ENCODE results near the gene SYAP1.

Gene SYAP1

DNA sequence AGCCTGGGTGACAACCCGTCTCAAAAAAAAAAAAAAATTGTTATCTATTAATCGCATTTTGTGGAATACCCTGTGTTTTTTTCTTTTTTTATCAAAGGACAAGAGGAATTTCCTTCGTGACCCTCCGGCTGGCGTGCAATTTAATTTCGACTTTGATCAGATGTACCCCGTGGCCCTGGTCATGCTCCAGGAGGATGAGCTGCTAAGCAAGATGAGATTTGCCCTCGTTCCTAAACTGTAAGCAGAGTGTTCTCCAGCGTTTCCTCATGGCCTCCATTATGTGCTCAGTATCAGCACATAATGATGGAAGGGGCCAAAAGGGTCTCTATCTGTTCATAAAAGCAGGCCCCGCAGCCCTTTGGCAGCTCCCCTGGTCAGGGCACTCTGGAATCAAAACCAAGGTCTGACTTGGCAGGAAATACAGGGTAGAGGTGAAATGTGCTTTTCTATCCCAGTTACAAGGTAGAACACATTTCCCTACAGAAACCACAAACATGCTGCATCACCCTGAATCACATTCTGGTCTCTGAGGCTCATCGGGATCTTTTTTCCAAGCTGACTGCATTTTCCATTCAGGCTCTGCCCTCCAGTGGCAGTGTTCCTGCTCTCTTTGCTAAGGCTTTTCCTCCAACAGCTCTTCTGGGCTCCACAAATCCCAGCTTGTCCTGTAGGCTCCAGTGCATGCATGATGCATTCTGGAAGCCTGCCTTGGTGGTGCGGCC lies 24.4 kb downstream of the SYAP1 start:
- Histone ChIP-seq H3K4me3 (replicated peaks; ENCODE audit: low read depth, low read length) (no peak overlapping the region), H3K27me3 (replicated peaks; ENCODE audit: control insufficient read depth, insufficient read depth, low read length) (no peaks in the 10 kb centered on the region), H3K36me3 (ENCODE audit: control insufficient read depth, insufficient read depth, low read length) (peaks cover 16% of the 10 kb centered on the region)
- TF ChIP-seq, protein P1, sequence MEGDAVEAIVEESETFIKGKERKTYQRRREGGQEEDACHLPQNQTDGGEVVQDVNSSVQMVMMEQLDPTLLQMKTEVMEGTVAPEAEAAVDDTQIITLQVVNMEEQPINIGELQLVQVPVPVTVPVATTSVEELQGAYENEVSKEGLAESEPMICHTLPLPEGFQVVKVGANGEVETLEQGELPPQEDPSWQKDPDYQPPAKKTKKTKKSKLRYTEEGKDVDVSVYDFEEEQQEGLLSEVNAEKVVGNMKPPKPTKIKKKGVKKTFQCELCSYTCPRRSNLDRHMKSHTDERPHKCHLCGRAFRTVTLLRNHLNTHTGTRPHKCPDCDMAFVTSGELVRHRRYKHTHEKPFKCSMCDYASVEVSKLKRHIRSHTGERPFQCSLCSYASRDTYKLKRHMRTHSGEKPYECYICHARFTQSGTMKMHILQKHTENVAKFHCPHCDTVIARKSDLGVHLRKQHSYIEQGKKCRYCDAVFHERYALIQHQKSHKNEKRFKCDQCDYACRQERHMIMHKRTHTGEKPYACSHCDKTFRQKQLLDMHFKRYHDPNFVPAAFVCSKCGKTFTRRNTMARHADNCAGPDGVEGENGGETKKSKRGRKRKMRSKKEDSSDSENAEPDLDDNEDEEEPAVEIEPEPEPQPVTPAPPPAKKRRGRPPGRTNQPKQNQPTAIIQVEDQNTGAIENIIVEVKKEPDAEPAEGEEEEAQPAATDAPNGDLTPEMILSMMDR (IDR thresholded peaks at IDR 0.05; ENCODE audit: insufficient read depth, low read length, poor library complexity, severe bottlenecking), result no peak
- DNase-seq (ENCODE audit: extremely low read depth, insufficient read length), result no peak

DNA sequence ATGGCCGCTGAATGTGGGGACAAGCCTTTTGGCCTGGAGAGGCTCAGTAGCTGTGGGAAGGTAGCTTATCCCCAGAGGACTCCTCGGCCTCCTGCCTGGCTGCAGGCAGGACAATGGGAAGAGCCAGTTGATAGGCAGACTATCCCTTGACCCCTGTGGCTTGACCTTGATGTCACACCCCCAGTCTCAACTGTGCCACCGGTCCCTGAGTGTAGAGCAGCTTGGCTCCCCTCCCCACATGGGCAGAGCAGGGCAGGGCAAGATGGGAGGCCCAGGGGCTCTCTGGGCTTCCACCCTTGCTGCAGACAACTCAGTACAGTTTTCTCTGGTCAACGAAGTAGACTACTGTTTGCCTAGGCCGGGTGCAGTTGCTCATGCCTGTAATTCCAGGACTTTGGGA lies 25.7 kb downstream of the SYAP1 start:
- H3K36me3 ChIP-seq (ENCODE audit: control insufficient read depth, insufficient read depth, low read length), result peaks cover 18% of the 10 kb centered on the region
- H3K27me3 ChIP-seq (replicated peaks; ENCODE audit: control insufficient read depth, insufficient read depth, low read length), result no peaks in the 10 kb centered on the region
- TF ChIP-seq, protein P1 (IDR thresholded peaks at IDR 0.05; ENCODE audit: insufficient read depth, low read length, poor library complexity, severe bottlenecking), result no peak
- no peak for DNase-seq (ENCODE audit: extremely low read depth, insufficient read length)
- H3K4me3 ChIP-seq (replicated peaks; ENCODE audit: low read depth, low read length), result no peak overlapping the region

DNA sequence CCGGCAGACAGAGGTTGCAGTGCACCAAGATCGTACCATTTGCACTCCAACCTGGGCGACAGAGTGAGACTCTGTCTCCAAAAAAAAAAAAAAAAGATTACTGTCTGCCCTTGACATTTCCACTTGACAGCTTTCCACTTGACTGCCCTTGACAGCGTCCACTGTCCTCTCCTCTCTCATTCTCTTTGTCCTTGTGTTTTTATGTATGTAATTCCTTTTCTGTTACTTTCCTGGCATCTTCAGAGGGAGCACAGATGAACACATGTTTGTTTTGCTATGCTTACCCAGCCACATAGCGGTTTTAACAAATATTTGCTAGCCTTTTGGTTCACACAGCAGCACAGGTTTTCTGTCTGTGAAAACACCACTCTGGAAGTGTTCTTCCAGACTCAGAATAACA lies 26.2 kb downstream of the SYAP1 start:
- Histone ChIP-seq H3K27me3 (replicated peaks; ENCODE audit: control insufficient read depth, insufficient read depth, low read length) (no peaks in the 10 kb centered on the region), H3K36me3 (ENCODE audit: control insufficient read depth, insufficient read depth, low read length) (peaks cover 18% of the 10 kb centered on the region), H3K4me3 (replicated peaks; ENCODE audit: low read depth, low read length) (no peak overlapping the region)
- DNase-seq (ENCODE audit: extremely low read depth, insufficient read length), result no peak
- TF ChIP-seq, protein P1 (IDR thresholded peaks at IDR 0.05; ENCODE audit: insufficient read depth, low read length, poor library complexity, severe bottlenecking), result no peak

DNA sequence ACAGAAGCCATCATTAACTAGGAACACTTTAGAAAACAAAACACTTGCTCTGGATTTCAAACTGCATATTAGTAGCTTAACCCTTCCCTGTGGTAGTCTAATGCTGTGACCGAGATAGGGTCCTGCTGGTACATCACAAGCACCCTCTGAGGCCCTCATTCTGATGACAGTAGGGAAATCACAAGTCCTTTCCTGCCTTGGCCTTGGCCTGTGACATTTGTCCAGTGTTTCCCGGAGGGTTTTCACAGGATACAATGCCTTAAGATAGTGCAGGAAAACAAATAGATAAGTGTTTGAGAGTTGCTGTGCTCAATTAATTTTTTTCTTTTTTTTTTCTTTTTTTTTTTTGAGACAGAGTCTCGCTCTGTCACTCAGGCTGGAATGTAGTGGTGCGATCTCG lies 29.0 kb downstream of the SYAP1 start:
- no peak for DNase-seq (ENCODE audit: extremely low read depth, insufficient read length)
- TF ChIP-seq, protein P1 (IDR thresholded peaks at IDR 0.05; ENCODE audit: insufficient read depth, low read length, poor library complexity, severe bottlenecking), result no peak
- H3K4me3 ChIP-seq (replicated peaks; ENCODE audit: low read depth, low read length), result no peak overlapping the region
- peaks cover 18% of the 10 kb centered on the region for H3K36me3 ChIP-seq (ENCODE audit: control insufficient read depth, insufficient read depth, low read length)
- H3K27me3 ChIP-seq (replicated peaks; ENCODE audit: control insufficient read depth, insufficient read depth, low read length), result no peaks in the 10 kb centered on the region

DNA sequence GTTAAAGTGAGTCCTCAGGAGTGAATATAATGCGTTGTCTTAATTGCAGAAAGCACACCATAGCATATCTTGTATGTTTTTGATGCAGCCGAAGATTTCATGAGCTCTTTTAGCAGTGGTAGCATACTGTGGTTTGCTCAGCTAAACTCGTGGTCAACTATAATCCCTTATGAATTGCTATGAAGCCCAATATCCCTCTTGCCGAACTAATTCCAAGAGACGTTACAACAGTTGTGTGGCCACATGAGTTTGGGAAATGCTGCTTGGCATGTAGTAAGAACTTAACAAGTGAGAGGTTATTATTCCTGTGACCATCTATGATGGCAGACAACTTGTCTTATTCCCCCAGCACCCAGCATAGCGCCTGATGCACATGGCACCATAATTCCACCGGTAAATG lies 30.7 kb downstream of the SYAP1 start:
- DNase-seq (ENCODE audit: extremely low read depth, insufficient read length), result no peak
- Histone ChIP-seq H3K36me3 (ENCODE audit: control insufficient read depth, insufficient read depth, low read length) (peaks cover 10% of the 10 kb centered on the region), H3K27me3 (replicated peaks; ENCODE audit: control insufficient read depth, insufficient read depth, low read length) (no peaks in the 10 kb centered on the region), H3K4me3 (replicated peaks; ENCODE audit: low read depth, low read length) (no peak overlapping the region)
- TF ChIP-seq, protein P1 (IDR thresholded peaks at IDR 0.05; ENCODE audit: insufficient read depth, low read length, poor library complexity, severe bottlenecking), result no peak

DNA sequence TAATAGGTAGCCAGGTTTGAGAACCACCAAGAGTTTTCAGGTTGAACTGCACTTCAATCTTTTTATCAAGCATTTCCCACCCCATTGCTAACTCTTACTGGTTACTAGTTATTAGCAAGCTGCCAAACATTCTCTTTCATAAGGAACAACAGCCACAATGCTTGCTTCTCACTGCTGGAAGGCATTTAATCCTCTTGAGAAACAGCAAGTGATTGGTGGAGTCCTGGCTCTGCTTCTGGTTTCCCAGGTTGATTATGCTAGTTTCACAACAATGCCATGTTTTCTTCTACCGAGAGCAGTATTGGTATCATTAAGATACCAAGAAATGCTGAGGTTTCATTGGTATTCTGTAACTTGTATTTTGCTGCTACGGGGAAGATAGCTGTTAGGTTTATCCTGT lies 34.6 kb downstream of the SYAP1 start:
- TF ChIP-seq, protein P1 (IDR thresholded peaks at IDR 0.05; ENCODE audit: insufficient read depth, low read length, poor library complexity, severe bottlenecking), result no peak
- Histone ChIP-seq H3K4me3 (replicated peaks; ENCODE audit: low read depth, low read length) (no peak overlapping the region), H3K36me3 (ENCODE audit: control insufficient read depth, insufficient read depth, low read length) (peaks cover 6% of the 10 kb centered on the region), H3K27me3 (replicated peaks; ENCODE audit: control insufficient read depth, insufficient read depth, low read length) (no peaks in the 10 kb centered on the region)
- no peak for DNase-seq (ENCODE audit: extremely low read depth, insufficient read length)
